GM12878 (cell line): ENCODE data around the gene NOC2L. TPM values are rescaled to one million over a fixed set of nuclear protein-coding genes. Genes with fewer than 3 reads are reported as not detected.

Experiments
- CUX1 ChIP-seq: IDR thresholded peaks from 2 replicates; pipeline ENCODE4 v1.6.1; 2012; ENCODE audit warnings: improper control_type of control experiment, low read depth, low read length; ENCODE audit not compliant: insufficient replicate concordance
- GABPA ChIP-seq: IDR thresholded peaks from 2 replicates; pipeline ENCODE4 v1.6.1; 2014; ENCODE audit warnings: antibody characterized with exemption, low read depth, mild to moderate bottlenecking, inconsistent platforms
- HCFC1 ChIP-seq: fragments of 150-350 bp; IDR thresholded peaks from 2 replicates; pipeline ENCODE4 v1.6.1; 2014; ENCODE audit warnings: low read length
- MLLT1 ChIP-seq: fragments of 450-650 bp; IDR thresholded peaks from 2 replicates; pipeline ENCODE4 v1.6.1; 2016; ENCODE audit warnings: mild to moderate bottlenecking
- RAD21 ChIP-seq: IDR thresholded peaks from 2 replicates; pipeline ENCODE4 v1.6.1; 2011; ENCODE audit warnings: mild to moderate bottlenecking, low read depth, low read length, moderate library complexity; ENCODE audit not compliant: insufficient read depth
- ZNF687 ChIP-seq: fragments of 450-650 bp; IDR thresholded peaks from 2 replicates; pipeline ENCODE4 v1.6.1; 2017; ENCODE audit warnings: mild to moderate bottlenecking, moderate library complexity
- polyA plus RNA-seq, 11 experiments: library from polyadenylated mRNA; depleted of rRNA in 4 of 11; unstranded in 6 of 11; stranded (reverse) in 5 of 11; fragments of >200 nt; fragmentation: Nextera tagmentation in 4 of 11; fragmentation: Illumina TruSeq in 1 of 11; extraction: Ambion mirVana in 4 of 11; extraction: Trizol in 1 of 11; gene quantifications; 1 replicate in 1 of 11; 2 replicates in 10 of 11; pipeline versions ENCODE4 v1.2.1 to v1.2.3, GENCODE V29; 2011 to 2016; ENCODE audit warnings: inconsistent platforms in 2 of 11, missing spikeins in 2 of 11, low read depth in 1 of 11
- total RNA-seq, 4 experiments: library from RNA; depleted of rRNA in 3 of 4; stranded (reverse); fragments of >200 nt in 3 of 4; fragmentation: Illumina TruSeq in 1 of 4; extraction: Trizol in 1 of 4; gene quantifications; 2 replicates each; pipeline versions ENCODE4 v1.2.1 to v1.2.3, GENCODE V29; 2013 to 2021
- TF ChIP-seq, protein P1 (sequence below): IDR thresholded peaks from 2 replicates; pipeline ENCODE4 v1.6.1; 2012; ENCODE audit warnings: low read length, inconsistent platforms

NOC2L gene
- total and polyA plus RNA-seq, 10 of the 15 experiments (the other 5 are each of a cell fraction or from before 2014, with no cell fraction given) = 1.3 to 171 (median 64.3) TPM

GRCh38 chr1:970242-970972 lies 11.4 kb upstream of the NOC2L start (continued):
- TF ChIP-seq CUX1 = no peak
- TF ChIP-seq ZNF687 = no peak
- TF ChIP-seq, protein P1, sequence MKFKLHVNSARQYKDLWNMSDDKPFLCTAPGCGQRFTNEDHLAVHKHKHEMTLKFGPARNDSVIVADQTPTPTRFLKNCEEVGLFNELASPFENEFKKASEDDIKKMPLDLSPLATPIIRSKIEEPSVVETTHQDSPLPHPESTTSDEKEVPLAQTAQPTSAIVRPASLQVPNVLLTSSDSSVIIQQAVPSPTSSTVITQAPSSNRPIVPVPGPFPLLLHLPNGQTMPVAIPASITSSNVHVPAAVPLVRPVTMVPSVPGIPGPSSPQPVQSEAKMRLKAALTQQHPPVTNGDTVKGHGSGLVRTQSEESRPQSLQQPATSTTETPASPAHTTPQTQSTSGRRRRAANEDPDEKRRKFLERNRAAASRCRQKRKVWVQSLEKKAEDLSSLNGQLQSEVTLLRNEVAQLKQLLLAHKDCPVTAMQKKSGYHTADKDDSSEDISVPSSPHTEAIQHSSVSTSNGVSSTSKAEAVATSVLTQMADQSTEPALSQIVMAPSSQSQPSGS = no peak
- TF ChIP-seq HCFC1 = no peak
- no peak for TF ChIP-seq MLLT1
- no peak for TF ChIP-seq RAD21
- TF ChIP-seq GABPA = no peak
